ENCODE results near the gene EPB41L5.
"Not testable (repeated sequence)": the region's sequence is repeated elsewhere in the genome, so short reads cannot be mapped to it uniquely, and the experiment has no call there.

EPB41L5 gene

DNA sequence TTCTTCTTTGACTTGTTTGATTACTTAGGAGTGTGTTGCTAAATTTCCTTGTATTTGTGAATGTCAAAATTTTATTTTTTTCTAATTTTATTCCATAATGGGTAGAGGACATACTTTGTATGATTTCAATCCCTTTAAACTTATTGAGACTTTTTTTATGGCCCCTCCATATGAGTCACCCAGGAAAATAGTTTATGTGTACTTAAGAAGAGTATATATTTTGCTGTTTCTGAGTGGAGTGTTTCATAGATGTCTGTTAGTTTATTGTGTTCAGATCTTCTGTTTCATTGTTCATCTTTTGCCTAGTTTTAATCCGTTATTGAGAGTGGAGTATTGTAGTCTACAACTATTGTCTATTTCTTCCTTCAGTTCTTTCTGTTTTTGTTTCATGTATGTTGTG, 81.9 kb downstream of the EPB41L5 start:
- in situ Hi-C loops (cut with MboI; ENCODE audit: low sequenced_read_pairs): no loop called here

DNA sequence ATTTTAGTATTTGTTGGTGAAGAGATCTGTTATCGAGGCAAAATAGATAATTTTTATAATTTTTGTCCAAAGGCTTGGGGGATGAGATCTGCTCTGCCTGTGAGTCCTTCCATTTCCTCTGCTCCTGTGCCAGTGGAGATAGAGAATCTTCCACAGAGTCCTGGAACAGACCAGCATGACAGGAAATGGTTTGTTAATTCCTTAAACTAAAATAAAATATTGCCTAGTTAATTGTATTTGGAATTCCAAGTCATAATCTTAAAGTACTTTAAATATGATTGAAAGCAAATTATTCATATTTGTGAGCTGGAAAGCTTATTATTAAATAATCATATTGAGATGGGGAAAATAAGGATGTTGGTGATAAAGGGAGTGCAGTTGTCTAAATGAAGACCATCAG, 87.8 kb downstream of the EPB41L5 start:
- in situ Hi-C loops (cut with MboI; ENCODE audit: low sequenced_read_pairs): no loop called here

DNA sequence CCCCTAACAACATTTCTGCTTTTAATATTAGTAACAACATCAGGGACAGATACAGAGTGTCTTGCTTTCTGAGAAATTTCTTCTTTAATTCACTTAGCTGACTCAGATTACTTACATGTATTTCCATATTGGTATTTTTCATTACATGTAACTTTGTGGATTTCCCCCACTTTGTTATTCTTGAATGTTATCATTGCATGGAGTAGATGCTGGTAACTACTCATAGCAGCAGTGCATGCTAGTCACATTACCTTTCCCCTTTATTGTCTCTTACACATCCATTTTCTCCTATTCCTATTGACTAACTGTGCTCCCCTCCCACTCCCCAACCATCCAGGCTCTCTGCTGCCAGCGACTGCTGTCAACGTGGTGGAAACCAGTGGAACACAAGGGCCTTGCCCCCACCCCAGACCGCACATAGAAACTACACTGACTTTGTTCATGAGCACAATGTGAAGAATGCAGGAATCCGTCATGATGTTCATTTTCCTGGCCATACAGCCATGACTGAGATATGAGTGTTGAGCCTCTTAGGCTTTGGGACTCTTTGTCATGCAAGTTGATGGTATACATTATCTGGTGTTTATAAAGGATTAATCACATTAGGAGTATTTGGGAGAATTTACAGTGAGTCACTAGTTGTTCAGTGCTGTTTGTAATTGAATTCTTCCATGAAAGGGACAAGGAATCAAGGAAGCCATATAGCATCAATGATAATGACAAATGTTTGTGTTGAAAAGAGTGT, 91.0 kb downstream of the EPB41L5 start:
- in situ Hi-C loops (cut with MboI; ENCODE audit: low sequenced_read_pairs): no loop called here

DNA sequence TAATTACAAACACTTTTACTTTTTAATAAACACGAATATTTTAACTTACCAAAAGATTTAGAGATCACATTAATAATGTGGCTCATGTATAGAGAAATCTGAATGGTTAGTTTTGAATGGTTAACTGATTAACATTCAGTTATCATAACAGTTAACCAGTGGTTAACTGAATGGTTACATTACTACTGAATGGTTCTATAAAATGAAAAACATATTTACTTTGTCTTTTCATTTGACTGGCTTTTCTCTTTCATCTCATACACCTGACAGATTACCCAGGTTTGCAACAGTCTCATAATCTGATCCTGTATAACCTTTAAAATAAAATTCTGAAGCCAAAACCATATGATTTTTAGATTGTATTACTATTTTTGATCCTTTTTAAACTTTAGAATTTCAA, 91.9 kb downstream of the EPB41L5 start:
- in situ Hi-C loops (cut with MboI; ENCODE audit: low sequenced_read_pairs): no loop called here

DNA sequence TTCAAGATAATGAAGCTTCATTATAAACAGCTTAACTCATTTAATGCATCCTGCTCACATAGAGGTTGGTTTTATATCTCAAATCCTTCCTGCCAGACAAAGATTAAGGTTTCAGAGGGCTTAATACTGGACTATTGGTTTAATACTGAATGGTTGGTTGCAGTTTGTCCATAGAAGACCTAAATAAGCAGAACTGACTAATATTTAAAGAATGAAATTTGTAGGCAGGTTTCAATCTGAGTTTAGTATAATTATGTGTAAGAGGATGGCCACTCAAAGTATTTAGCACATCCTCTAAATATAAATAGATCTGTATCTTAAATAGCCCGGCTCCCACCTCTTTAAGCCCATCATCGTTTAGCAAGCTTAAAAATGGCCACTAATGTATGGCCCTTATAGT, 92.5 kb downstream of the EPB41L5 start:
- in situ Hi-C loops (cut with MboI; ENCODE audit: low sequenced_read_pairs): no loop called here

DNA sequence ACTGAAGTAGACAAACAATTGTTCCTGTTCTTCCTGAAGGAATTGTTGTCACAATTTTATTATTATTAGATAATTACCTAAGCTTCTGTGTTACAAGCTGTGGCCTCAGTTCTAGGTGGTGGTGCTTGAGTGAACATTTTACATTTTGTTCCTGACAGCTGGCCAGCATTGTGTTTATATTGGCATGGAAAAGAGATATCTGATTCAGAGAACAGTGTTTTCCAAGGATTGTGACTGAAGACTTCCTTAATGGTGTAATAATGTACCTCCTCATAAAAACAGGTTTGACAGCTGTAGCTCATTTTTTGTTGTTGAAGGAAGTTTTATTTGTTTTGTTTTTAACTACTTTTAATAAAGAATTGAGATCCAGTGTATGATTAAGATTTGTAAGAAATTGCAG, 95.2 kb downstream of the EPB41L5 start:
- in situ Hi-C loops (cut with MboI; ENCODE audit: low sequenced_read_pairs): no loop called here

DNA sequence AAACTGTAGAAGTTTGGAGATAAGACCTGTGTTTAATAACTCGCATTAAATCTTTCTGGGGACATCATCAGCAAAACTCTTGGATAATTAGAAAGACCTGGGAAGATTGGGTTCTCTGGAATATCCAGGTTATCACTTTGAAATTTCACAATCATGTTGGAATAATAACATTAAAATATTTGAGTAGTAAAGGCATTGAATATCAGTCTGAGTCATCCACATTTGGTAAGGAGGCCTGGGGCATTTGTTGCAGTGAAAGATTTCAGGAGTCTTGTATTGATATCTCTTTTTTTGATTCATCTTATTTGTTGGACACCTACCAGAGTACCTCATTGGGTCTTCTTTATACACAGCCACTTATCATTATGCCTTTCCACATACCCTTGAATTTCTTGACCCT, 95.9 kb downstream of the EPB41L5 start:
- in situ Hi-C loops (cut with MboI; ENCODE audit: low sequenced_read_pairs): no loop called here

DNA sequence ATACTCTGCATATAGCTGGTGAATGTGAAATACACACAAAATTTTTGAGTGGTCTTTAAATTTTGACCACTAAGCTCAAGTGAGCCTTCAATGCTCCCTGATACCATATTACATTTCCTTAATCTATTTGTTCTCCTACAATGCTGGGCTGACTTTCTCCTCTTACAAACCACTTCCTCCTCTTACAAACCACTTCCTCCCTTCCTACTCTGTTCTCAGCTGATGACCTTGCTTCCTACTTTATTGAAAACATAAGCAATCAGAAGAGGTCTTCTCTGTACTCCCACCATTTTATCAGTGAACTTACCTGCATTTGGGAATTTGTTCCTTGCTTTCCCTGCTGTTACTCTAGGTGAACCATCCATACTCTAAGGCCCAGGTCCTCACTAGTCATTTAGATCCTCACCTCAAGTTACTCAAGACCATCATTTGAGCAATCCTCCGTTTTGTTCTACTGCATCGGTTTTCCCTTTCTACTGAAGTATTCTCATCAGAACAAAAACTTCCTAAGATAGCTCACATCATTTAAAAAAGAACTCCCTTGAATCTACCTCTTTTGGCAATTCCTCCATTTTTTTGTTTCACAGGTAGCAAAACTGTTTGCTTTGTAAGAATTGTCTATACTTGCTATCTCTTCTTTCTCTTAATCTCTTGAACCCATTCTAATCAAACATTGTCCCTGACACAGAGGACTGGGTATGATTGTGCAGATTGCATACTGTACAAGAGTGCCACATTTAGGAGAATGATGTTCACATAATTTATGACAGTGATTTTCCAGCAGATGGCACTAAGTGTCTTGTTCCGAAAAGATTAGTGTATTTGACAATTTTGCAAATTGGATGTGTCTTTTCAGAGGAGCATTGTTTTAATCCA, 96.5 kb downstream of the EPB41L5 start:
- in situ Hi-C loops (cut with MboI; ENCODE audit: low sequenced_read_pairs): no loop called here

DNA sequence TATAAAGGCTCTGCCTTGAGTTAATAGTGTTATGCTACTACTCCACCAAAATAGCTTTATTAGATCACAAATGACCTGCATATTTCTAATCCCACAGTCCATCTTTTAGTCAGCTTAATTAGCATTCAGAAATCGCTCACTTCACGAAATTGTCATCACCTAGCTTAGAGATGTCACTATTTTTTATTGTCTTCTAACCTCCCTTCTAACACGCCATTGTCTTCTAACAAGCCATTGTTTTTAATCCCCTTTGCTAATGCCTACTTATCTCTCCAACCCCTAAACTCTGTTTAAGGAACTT, 97.1 kb downstream of the EPB41L5 start:
- in situ Hi-C loops (cut with MboI; ENCODE audit: low sequenced_read_pairs): no loop called here

DNA sequence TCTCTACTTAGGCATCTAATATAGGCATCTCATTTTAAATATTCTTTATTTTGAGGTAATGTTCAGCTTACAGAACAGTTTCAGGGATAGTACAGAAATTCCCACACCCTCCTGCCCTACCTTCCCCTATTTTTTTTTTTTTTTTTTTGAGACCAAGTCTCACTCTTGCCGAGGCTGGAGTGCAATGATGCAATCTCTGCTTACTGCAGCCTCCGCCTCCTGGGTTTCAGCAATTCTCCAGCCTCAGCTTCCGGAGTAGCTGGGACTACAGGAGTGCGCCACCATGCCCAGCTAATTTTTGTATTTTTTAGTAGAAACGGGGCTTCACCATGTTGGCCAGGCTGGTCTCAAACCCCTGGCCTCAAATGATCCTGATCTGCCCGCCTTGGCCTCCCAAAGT, 97.6 kb downstream of the EPB41L5 start:
- in situ Hi-C loops (cut with MboI; ENCODE audit: low sequenced_read_pairs): no loop called here

DNA sequence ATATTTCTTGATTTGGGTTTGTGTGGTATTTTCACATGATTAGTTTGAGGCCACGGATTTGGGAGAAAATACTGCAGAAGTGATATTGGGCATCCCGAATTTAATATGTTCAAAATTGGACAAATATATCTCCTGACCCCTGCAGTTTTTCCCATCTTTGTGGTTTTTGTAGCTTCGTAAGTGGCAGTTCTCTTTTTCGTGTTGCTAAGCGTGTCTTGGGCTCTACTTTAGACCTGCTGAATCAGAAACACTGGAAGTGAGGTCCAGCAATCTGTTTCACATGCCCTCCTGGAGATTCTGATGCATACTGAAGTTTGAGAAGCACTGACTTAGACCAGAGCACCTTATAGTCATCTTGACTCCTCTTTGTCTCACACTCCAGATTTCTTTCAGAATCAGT, 98.3 kb downstream of the EPB41L5 start:
- in situ Hi-C loops (cut with MboI; ENCODE audit: low sequenced_read_pairs): no loop called here

DNA sequence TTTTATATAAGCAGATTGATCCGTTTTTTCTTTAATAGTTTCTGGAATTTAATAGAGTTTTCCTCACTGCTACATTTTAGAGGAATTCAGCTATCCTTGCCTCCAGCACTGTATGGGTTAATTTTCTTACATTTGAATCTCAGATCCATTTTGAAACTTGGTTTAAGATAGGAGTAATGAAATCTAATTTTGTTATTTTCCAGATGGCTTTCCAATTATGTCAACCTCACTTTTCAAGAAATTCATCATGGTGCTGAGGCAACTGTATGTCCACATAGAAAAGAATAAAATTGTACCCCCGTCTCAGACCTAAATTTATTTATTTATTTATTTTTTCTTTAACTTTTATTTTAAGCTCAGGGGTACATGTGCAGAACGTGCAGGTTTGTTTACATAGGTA, 105.1 kb downstream of the EPB41L5 start:
- in situ Hi-C loops (cut with MboI; ENCODE audit: low sequenced_read_pairs): no loop called here

DNA sequence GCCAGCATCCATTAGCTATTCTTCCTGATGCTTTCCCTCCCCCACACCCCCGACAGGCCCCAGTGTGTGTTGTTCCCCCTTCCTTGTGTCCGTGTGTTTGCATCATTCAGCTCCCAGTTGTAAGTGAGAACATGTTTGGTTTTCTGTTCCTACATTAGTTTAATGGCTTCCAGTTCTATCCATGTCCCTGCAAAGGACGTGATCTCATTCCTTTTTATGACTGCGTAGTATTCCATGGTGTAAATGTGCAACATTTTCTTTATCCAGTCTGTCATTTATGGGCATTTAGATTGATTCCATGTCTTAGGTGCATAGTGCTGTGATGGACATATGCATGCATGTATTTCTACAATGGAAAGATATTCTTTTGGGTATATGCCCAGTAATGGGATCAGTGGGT, 105.6 kb downstream of the EPB41L5 start:
- in situ Hi-C loops (cut with MboI; ENCODE audit: low sequenced_read_pairs): no loop called here

DNA sequence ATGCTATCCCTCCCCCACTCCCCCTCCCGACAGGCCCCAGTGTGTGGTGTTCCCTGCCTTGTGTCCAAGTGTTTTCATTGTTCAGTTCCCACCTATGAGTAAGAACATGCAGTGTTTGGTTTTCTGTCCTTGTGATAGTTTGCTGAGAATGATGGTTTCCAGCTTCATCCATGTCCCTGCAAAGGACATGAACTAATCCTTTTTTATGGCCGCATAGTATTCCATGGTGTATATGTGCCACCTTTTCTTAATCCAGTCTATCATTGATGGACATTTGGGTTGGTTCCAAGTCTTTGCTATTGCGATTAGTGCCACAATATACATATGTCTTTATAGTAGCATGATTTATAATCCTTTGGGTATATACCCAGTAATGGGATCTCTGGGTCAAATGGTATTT, 108.5 kb downstream of the EPB41L5 start:
- in situ Hi-C loops (cut with MboI; ENCODE audit: low sequenced_read_pairs): not testable (repeated sequence)

DNA sequence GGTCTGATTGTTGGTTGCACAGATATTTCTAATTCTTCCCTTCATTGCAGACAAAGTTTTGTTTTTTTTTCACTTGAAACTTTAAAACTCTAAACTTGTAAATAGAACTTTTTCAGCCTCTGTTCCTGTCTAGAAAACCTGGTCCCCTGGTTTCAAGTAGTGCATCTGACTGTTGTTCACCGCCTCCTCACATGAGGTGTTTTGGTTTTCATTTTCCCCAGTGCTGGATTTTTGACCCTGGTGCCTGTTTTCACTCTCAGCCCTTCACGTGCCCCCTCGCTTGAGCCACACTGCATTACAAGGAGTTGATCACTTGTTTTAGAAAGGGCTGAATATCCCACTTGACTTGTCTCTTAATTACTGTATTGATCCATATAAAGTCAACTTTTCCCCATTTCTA, 110.2 kb downstream of the EPB41L5 start:
- in situ Hi-C loops (cut with MboI; ENCODE audit: low sequenced_read_pairs): no loop called here

DNA sequence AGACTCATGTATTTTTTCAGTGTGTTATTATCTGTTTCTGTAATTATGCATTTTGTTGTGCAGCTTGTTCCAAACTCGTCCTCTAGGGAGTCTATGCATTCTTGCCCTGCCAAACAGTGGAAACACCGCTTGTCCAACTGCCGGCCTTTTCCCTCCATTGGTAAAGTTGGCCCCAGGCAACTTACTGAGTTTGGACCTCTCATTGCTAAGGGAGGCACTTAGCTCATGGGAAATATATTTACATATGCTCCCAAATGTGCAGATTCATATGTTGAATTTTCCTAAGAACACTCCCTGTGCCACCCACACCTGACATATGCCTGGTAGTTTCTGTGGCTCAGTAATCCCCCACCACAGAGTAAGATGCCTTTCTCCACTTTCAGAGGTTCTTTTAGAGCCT, 112.3 kb downstream of the EPB41L5 start:
- in situ Hi-C loops (cut with MboI; ENCODE audit: low sequenced_read_pairs): no loop called here

DNA sequence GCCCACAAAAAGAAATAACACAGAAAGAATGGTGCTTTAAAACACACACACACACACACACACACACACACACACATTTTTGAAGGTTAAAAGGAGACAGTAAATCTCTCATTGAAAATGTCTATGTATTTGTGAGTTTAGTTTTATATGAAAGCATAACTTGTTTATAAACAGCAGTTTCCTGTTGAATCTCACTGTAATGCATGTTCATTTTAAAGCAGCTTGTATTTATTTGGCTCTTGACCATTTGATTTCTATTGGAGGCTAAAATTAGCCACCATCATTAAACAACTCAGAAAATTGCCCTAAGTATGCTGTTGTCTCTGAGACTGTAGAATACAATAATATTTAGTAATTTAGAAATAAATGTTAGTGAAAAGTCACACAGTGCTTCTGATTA, 115.3 kb downstream of the EPB41L5 start:
- in situ Hi-C loops (cut with MboI; ENCODE audit: low sequenced_read_pairs): no loop called here

DNA sequence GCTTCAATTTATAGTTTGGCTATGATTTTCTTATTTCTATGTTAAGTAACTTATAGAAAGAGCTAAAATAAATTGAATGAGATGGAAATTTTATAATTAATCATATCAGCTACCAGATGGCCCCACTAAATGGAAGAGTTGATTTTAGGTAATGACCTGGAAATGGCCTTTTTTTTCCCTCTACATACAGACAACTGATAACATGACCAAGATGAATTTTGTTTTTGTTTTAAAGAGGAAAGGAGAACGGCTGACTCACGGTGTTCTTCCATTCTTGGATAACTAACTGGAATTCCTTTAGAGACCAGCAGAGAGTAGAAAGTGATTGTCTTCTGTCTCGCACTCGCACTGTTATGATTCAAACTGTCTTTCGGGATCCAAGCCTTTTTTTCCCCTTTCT, 119.3 kb downstream of the EPB41L5 start:
- in situ Hi-C loops (cut with MboI; ENCODE audit: low sequenced_read_pairs): no loop called here

DNA sequence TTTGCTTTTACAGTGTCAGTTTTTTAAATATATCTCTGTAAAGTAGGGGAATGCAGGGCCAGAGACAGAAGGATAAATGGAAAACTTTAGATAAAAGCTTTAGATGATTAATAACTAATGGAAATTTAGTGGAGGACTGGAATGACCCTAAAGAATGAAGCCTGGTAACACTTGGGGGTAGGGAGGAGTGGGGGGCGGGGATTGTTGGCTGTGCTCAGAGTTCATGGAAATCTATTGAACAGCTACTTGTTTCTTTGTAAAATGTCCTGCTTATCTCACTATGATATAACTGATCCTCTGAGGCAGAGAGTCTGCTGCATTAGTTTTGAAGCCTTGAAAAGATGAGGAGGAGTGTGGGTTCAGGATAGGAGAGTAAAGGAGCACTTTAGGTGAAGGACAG, 119.8 kb downstream of the EPB41L5 start:
- in situ Hi-C loops (cut with MboI; ENCODE audit: low sequenced_read_pairs): no loop called here

DNA sequence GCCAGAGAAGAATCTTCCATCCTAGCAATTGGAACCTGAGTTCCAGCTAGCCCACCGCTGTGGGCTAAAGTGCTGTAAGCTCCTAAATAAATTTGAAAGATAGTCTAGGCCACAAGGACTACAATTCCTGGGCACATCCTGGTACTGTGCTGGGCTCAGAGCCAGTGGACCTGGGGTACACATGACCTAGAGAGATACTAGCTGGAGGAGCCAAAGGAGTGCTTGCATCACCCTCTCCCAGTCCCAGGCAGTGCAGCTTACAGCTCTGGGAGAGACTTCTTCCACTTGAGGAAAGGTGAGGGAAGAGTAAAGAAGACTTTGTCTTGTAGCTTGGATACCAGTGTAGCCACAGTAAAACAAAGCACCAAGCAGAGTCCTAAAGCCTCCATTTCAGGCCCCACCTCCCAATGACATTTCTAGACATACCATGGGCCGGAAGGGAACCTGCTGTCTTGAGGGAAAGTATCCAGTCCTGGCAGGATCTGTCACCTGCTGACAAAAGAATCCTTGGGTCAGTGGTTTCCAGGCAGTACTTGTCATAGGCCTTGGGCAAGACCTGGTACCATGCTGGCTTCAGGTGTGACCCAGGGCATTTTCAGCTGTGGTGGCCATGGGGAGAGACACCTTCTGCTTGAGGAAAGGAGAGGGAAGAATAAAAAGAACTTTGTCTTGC, 120.8 kb downstream of the EPB41L5 start:
- in situ Hi-C loops (cut with MboI; ENCODE audit: low sequenced_read_pairs): no loop called here

DNA sequence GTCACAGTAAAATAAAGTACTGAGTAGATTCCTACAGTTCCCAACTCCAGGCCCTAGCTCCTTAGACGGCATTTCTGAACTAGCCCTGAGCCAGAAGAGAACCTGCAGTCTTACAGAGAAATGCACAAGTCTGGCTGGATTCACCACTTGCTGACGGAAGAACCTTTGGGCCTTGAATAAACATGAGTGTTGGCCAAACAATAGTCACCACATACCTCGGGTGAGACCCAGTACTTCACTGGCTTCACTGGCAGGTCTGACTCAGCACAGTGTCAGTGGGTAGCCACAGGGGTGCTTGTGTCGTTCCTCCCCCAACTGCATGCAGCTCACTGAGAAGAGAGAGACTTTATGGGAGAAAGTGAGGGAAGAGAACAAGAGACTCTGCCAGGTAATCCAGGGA, 121.4 kb downstream of the EPB41L5 start:
- in situ Hi-C loops (cut with MboI; ENCODE audit: low sequenced_read_pairs): no loop called here

DNA sequence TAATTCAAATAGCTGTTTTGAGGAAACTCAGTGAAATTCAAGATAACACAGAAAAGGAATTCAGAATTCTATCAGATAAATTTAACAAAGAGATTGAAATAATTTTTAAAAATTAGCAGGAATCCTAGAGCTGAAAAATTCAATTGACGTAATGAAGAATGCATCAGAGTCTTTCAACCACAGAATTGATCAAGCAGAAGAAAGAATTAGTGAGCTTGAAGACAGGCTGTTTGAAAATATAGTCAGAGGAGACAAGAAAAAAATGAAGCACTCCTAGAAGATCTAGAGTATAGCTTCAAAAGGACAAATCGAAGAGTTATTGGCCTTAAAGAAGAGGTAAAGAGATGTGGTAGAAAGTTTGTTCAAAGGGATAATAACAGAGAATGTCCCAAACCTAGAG, 122.1 kb downstream of the EPB41L5 start:
- in situ Hi-C loops (cut with MboI; ENCODE audit: low sequenced_read_pairs): not testable (repeated sequence)

All from HL-60/S4 treated with phorbol 12-myristate 13-acetate at 8.2 ng/mL for 4 days and 3 days (cell line).